HepG2 (cell line): ENCODE measurements around the gene MTHFD1L. TPM values are rescaled to one million over a fixed set of nuclear protein-coding genes. Genes with fewer than 3 reads are reported as not detected.

Source experiments
- KLF16 ChIP-seq, 2 experiments: sonication (generic) in 1 of 2; formaldehyde crosslinking in 1 of 2; IDR thresholded peaks; 2 replicates each; pipeline versions ENCODE4 v1.6.1 to v1.8.0; 2016 to 2023; ENCODE audit warnings: missing genetic modification reagents in 2 of 2, missing compliant biosample characterization in 1 of 2
- LCORL ChIP-seq, 2 experiments: fragments of 450-650 bp in 1 of 2; sonication (generic) in 1 of 2; formaldehyde crosslinking in 1 of 2; IDR thresholded peaks; 2 replicates each; pipeline versions ENCODE4 v1.5.0 to v1.6.1; 2017 to 2020; ENCODE audit warnings: antibody characterized with exemption in 1 of 2, missing genetic modification reagents in 1 of 2
- MLXIP ChIP-seq: sonication (generic); formaldehyde crosslinking; IDR thresholded peaks from 2 replicates; pipeline ENCODE4 v1.9.0; 2021; ENCODE audit warnings: missing genetic modification reagents, borderline replicate concordance
- REL ChIP-seq: sonication (generic); formaldehyde crosslinking; conservative IDR thresholded peaks from 2 replicates; pipeline ENCODE4 v1.8.0; 2022; ENCODE audit warnings: mild to moderate bottlenecking, missing genetic modification reagents, moderate library complexity
- STAT6 ChIP-seq: sonication (generic); formaldehyde crosslinking; IDR thresholded peaks from 2 replicates; pipeline ENCODE4 v1.4.0; 2020; ENCODE audit warnings: missing genetic modification reagents, mild to moderate bottlenecking, borderline replicate concordance
- ZKSCAN5 ChIP-seq: sonication (generic); formaldehyde crosslinking; IDR thresholded peaks from 2 replicates; pipeline ENCODE4 v1.5.1; 2020; ENCODE audit warnings: mild to moderate bottlenecking, missing genetic modification reagents
- ZNF180 ChIP-seq: sonication (generic); formaldehyde crosslinking; IDR thresholded peaks from 2 replicates; pipeline ENCODE4 v1.4.0; 2020; ENCODE audit warnings: low read depth, missing genetic modification reagents, borderline replicate concordance
- ZNF644 ChIP-seq: IDR thresholded peaks from 2 replicates; pipeline ENCODE4 v1.6.1; 2016; ENCODE audit warnings: low read depth
- polyA plus RNA-seq, 8 experiments: library from polyadenylated mRNA; depleted of rRNA in 3 of 8; stranded (reverse) in 7 of 8; unstranded in 1 of 8; fragments of >200 nt; fragmentation: Illumina TruSeq in 4 of 8; extraction: Trizol in 4 of 8; gene quantifications; 2 replicates each; pipeline versions ENCODE4 v1.2.1 to v1.2.3, GENCODE V29; 2011 to 2016; ENCODE audit warnings: low read depth in 4 of 8, missing spikeins in 1 of 8, mixed read lengths in 1 of 8; ENCODE audit not compliant: insufficient read depth in 1 of 8
- total RNA-seq, 5 experiments: library from RNA; depleted of rRNA; stranded (reverse); fragments of >200 nt; fragmentation: Illumina TruSeq; extraction: Trizol; gene quantifications; 2 replicates each; pipeline ENCODE4 v1.2.3, GENCODE V29; 2016; ENCODE audit warnings: low read depth in 1 of 5
- TF ChIP-seq, protein P1 (sequence below): sonication (generic); formaldehyde crosslinking; IDR thresholded peaks from 2 replicates; pipeline ENCODE4 v1.4.0; 2020; ENCODE audit warnings: missing genetic modification reagents
- TF ChIP-seq, protein P2 (sequence below): sonication (generic); formaldehyde crosslinking; IDR thresholded peaks from 2 replicates; pipeline ENCODE4 v1.4.0; 2020; ENCODE audit warnings: mild to moderate bottlenecking, missing genetic modification reagents

Gene MTHFD1L
- total and polyA plus RNA-seq, 2 of the 13 experiments (the other 11 are each of a cell fraction or from before 2014, with no cell fraction given) = 24.0 to 39.6 TPM

DNA sequence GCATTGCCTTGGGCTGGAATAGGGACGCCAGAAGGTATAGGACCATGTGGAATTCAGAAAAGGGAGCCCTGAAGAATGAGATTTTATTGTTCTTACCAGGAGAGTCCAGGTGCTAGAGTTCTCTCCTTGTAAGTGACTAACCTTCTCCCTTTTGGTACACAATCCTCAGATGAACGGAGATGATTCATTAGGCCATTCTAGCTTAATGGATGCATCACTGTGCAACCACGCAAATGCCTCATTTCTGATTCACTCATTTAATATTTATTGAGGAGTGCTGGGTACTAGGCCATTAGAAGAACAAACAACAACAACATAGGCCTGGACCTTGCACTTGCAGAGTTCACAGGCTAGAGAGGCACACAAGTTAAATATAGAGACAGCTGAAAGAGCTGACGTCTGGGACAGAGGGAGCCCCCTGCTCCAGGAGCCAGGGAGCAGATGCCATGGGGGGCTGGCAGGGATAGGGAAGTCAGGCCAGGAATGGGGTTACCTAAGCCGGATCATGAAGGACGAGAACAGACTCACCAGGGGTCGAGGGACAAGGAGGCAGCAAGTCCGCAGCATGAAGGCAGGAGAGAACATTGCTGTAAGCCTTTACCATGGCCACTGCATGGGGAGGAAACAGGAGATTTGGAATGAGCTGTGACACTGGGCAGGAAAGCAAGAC is 194.7 kb downstream of the MTHFD1L start (continued):
- TF ChIP-seq STAT6 (no peak), ZKSCAN5 (CRISPR knock-in tag) (no peak), REL (CRISPR knock-in tag) (no peak), KLF16 (CRISPR knock-in tag; IDR thresholded peaks at IDR 0.05) (peak in 1 of 2 experiments; percentile 41; a peak in 1 of 4 replicates), ZNF180 (CRISPR knock-in tag) (no peak), MLXIP (CRISPR knock-in tag) (no peak), ZNF644 (CRISPR knock-in tag) (no peak), LCORL (IDR thresholded peaks at IDR 0.05) (no peak), LCORL (CRISPR knock-in tag; IDR thresholded peaks at IDR 0.05) (no peak)
- TF ChIP-seq, protein P1, sequence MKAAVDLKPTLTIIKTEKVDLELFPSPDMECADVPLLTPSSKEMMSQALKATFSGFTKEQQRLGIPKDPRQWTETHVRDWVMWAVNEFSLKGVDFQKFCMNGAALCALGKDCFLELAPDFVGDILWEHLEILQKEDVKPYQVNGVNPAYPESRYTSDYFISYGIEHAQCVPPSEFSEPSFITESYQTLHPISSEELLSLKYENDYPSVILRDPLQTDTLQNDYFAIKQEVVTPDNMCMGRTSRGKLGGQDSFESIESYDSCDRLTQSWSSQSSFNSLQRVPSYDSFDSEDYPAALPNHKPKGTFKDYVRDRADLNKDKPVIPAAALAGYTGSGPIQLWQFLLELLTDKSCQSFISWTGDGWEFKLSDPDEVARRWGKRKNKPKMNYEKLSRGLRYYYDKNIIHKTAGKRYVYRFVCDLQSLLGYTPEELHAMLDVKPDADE (CRISPR knock-in tag) = no peak
- TF ChIP-seq, protein P2, sequence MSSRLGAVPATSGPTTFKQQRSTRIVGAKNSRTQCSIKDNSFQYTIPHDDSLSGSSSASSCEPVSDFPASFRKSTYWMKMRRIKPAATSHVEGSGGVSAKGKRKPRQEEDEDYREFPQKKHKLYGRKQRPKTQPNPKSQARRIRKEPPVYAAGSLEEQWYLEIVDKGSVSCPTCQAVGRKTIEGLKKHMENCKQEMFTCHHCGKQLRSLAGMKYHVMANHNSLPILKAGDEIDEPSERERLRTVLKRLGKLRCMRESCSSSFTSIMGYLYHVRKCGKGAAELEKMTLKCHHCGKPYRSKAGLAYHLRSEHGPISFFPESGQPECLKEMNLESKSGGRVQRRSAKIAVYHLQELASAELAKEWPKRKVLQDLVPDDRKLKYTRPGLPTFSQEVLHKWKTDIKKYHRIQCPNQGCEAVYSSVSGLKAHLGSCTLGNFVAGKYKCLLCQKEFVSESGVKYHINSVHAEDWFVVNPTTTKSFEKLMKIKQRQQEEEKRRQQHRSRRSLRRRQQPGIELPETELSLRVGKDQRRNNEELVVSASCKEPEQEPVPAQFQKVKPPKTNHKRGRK (CRISPR knock-in tag) = no peak
